ENCODE results near the gene FYCO1. TPM values are rescaled to one million over a fixed set of nuclear protein-coding genes. Genes with fewer than 3 reads are reported as not detected.

The FYCO1 gene
- polyA plus RNA-seq, 2 of the 4 experiments (the other 2 are of a cell fraction): 3.7 to 4.4 TPM

GRCh38 chr3:45968149-45968548, 27.5 kb downstream of the FYCO1 start:
- ChIA-PET POLR2A (no interaction called here), CTCF (interaction anchor here (0.9 to 1.2 kb wide), 4 partner anchors 9 to 30 kb away, joined by 3 to 5 read pairs (median 4); no protein-coding TSS in a partner anchor)
- peaks cover 8% of the 10 kb centered on the region; the same call in 1 of the 3 replicates for H3K4me1 ChIP-seq
- no peaks in the 10 kb centered on the region for H3K9me3 ChIP-seq
- FAIRE-seq (no peak), ATAC-seq (no peak), DNase-seq (ENCODE audit: low read depth in 1 of 2, low spot score in 1 of 2) (no peak)
- H3K4me2 ChIP-seq: no peak overlapping the region
- no peak overlapping the region for H3K27ac ChIP-seq
- 95% methylated on average over 6 of the region's 9 CpGs for WGBS (ENCODE audit: missing lambda C conversion rate)
- TF ChIP-seq CHD2 (IDR thresholded peaks at IDR 0.05; ENCODE audit: low read length, partially characterized antibody) (no peak), RCOR1 (IDR thresholded peaks at IDR 0.05; ENCODE audit: low read depth, low read length) (no peak), USF2 (IDR thresholded peaks at IDR 0.05) (no peak), HOXA7 (CRISPR knock-in tag; IDR thresholded peaks at IDR 0.05) (no peak), MAX (IDR thresholded peaks at IDR 0.05) (no peak), NFE2L2 (conservative IDR thresholded peaks at IDR 0.05; ENCODE audit: low read length) (no peak), EHF (CRISPR knock-in tag; IDR thresholded peaks at IDR 0.05) (no peak), POLR2AphosphoS2 (conservative IDR thresholded peaks at IDR 0.05; ENCODE audit: low read length) (no peak), KDM1A (IDR thresholded peaks at IDR 0.05; ENCODE audit: low read depth) (no peak), JUNB (IDR thresholded peaks at IDR 0.05) (no peak), JUN (IDR thresholded peaks at IDR 0.05) (no peak), PHF8 (IDR thresholded peaks at IDR 0.05; ENCODE audit: borderline replicate concordance, low read depth) (no peak), RAD21 (conservative IDR thresholded peaks at IDR 0.05 in 1 of 2, IDR thresholded peaks at IDR 0.05 in 1 of 2) (no peak), NR3C1 (IDR thresholded peaks at IDR 0.05) (no peak), HES2 (IDR thresholded peaks at IDR 0.05) (no peak), CEBPB (IDR thresholded peaks at IDR 0.05) (no peak)
- TF ChIP-seq, protein P1, sequence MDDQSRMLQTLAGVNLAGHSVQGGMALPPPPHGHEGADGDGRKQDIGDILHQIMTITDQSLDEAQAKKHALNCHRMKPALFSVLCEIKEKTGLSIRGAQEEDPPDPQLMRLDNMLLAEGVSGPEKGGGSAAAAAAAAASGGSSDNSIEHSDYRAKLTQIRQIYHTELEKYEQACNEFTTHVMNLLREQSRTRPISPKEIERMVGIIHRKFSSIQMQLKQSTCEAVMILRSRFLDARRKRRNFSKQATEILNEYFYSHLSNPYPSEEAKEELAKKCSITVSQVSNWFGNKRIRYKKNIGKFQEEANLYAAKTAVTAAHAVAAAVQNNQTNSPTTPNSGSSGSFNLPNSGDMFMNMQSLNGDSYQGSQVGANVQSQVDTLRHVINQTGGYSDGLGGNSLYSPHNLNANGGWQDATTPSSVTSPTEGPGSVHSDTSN (IDR thresholded peaks at IDR 0.05): no peak
- TF ChIP-seq, protein P2, sequence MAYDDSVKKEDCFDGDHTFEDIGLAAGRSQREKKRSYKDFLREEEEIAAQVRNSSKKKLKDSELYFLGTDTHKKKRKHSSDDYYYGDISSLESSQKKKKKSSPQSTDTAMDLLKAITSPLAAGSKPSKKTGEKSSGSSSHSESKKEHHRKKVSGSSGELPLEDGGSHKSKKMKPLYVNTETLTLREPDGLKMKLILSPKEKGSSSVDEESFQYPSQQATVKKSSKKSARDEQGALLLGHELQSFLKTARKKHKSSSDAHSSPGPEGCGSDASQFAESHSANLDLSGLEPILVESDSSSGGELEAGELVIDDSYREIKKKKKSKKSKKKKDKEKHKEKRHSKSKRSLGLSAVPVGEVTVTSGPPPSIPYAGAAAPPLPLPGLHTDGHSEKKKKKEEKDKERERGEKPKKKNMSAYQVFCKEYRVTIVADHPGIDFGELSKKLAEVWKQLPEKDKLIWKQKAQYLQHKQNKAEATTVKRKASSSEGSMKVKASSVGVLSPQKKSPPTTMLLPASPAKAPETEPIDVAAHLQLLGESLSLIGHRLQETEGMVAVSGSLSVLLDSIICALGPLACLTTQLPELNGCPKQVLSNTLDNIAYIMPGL (CRISPR knock-in tag; IDR thresholded peaks at IDR 0.05; ENCODE audit: borderline replicate concordance): no peak
- no peak overlapping the region for H3K4me3 ChIP-seq

- ChIA-PET CTCF (interaction anchor here (0.6 to 1.2 kb wide), 3 partner anchors 20 to 168 kb away, joined by 3 to 5 read pairs (median 4); no protein-coding TSS in a partner anchor), POLR2A (no interaction called here)
- no peak overlapping the region for H3K4me3 ChIP-seq
- H3K9me3 ChIP-seq: no peaks in the 10 kb centered on the region
- no peak overlapping the region for H3K27ac ChIP-seq
- 77% methylated on average over 6 of the region's 8 CpGs for WGBS (ENCODE audit: missing lambda C conversion rate)
- TF ChIP-seq HOXB13 (CRISPR knock-in tag; IDR thresholded peaks at IDR 0.05; ENCODE audit: low read depth) (no peak), MYC (IDR thresholded peaks at IDR 0.05; ENCODE audit: borderline replicate concordance, low read length) (no peak), ATOH8 (CRISPR knock-in tag; IDR thresholded peaks at IDR 0.05; ENCODE audit: low read depth) (no peak), ZFP36 (IDR thresholded peaks at IDR 0.05; ENCODE audit: borderline replicate concordance, partially characterized antibody) (no peak), FOSB (CRISPR knock-in tag; IDR thresholded peaks at IDR 0.05) (no peak), HDAC2 (IDR thresholded peaks at IDR 0.05) (no peak), RAD21 (conservative IDR thresholded peaks at IDR 0.05 in 1 of 2, IDR thresholded peaks at IDR 0.05 in 1 of 2) (no peak), TFCP2L1 (CRISPR knock-in tag; IDR thresholded peaks at IDR 0.05) (no peak)
- TF ChIP-seq, protein P3, sequence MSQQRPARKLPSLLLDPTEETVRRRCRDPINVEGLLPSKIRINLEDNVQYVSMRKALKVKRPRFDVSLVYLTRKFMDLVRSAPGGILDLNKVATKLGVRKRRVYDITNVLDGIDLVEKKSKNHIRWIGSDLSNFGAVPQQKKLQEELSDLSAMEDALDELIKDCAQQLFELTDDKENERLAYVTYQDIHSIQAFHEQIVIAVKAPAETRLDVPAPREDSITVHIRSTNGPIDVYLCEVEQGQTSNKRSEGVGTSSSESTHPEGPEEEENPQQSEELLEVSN (IDR thresholded peaks at IDR 0.05; ENCODE audit: borderline replicate concordance, low read depth): no peak
- no peak for DNase-seq (ENCODE audit: low read depth in 1 of 2, low spot score in 1 of 2)
- no peak overlapping the region for H3K4me2 ChIP-seq
- H3K4me1 ChIP-seq: 0 out of 3 replicates have a peak, but pooled peaks cover 5% of the 10 kb centered on the region
- ATAC-seq: no peak
- no peak for FAIRE-seq
Measured at GRCh38 chr3:45967724-45968123, 27.9 kb downstream of the FYCO1 start.

Measured in A549 (cell line).